Osteocyte (in vitro differentiated cells): ENCODE data around the gene VWA3B. TPM values are rescaled to one million over a fixed set of nuclear protein-coding genes. Genes with fewer than 3 reads are reported as not detected.
"Not testable (repeated sequence)": the region's sequence is repeated elsewhere in the genome, so short reads cannot be mapped to it uniquely, and the experiment has no call there.

Experiments
- DNase-seq: peaks from one replicate; pipeline ENCODE4 v3.0.0; 2021; ENCODE audit warnings: mixed read lengths; ENCODE audit not compliant: unreplicated experiment; ENCODE audit errors: extremely low spot score
- H3K27ac Mint-ChIP-seq: one replicate; pipeline ENCODE4 v1.8.0; 2021; ENCODE audit warnings: mild to moderate bottlenecking, mixed read lengths; ENCODE audit not compliant: unreplicated experiment
- H3K27me3 Mint-ChIP-seq: one replicate; pipeline ENCODE4 v1.8.0; 2021; ENCODE audit warnings: mixed read lengths; ENCODE audit not compliant: unreplicated experiment
- H3K36me3 Mint-ChIP-seq: one replicate; pipeline ENCODE4 v1.8.0; 2021; ENCODE audit warnings: mixed read lengths; ENCODE audit not compliant: unreplicated experiment
- H3K4me1 Mint-ChIP-seq: one replicate; pipeline ENCODE4 v1.8.0; 2021; ENCODE audit warnings: mixed read lengths; ENCODE audit not compliant: unreplicated experiment
- H3K4me3 Mint-ChIP-seq: one replicate; pipeline ENCODE4 v1.8.0; 2021; ENCODE audit warnings: mild to moderate bottlenecking, moderate library complexity, mixed read lengths; ENCODE audit not compliant: unreplicated experiment
- H3K9me3 Mint-ChIP-seq: one replicate; pipeline ENCODE4 v1.8.0; 2021; ENCODE audit warnings: mixed read lengths; ENCODE audit not compliant: unreplicated experiment
- total RNA-seq: library from RNA; stranded (reverse); gene quantifications from 2 replicates; pipeline ENCODE4 v1.2.1, GENCODE V29; 2021
- TF ChIP-seq, protein P1 (sequence below): fragments of 200-600 bp; sonication (generic); IDR thresholded peaks from 2 replicates; pipeline ENCODE4 v1.5.0; 2021; ENCODE audit warnings: antibody characterized with exemption, mild to moderate bottlenecking, moderate library complexity

Gene VWA3B
- total RNA-seq, 1 donor from 2014 or later = not detected

DNA sequence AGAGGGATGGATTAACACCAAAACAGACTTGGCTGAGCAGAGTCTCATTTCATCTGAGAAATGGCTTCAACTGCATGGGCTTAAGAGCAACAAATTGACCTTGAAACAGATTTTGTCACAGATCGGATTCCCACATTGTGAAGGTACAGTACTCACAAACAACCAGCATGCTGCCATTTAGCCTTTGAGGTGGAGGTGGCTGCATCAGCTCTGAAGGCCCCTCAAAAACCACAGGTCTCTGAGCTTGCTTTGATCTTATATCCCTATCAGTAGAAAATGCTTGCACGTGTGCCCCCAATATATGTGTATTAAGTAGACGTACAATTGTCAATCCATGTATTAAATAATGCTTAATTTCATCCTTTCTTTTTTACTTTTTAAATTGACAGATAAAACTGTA is 6.2 kb downstream of the VWA3B start:
- TF ChIP-seq, protein P1, sequence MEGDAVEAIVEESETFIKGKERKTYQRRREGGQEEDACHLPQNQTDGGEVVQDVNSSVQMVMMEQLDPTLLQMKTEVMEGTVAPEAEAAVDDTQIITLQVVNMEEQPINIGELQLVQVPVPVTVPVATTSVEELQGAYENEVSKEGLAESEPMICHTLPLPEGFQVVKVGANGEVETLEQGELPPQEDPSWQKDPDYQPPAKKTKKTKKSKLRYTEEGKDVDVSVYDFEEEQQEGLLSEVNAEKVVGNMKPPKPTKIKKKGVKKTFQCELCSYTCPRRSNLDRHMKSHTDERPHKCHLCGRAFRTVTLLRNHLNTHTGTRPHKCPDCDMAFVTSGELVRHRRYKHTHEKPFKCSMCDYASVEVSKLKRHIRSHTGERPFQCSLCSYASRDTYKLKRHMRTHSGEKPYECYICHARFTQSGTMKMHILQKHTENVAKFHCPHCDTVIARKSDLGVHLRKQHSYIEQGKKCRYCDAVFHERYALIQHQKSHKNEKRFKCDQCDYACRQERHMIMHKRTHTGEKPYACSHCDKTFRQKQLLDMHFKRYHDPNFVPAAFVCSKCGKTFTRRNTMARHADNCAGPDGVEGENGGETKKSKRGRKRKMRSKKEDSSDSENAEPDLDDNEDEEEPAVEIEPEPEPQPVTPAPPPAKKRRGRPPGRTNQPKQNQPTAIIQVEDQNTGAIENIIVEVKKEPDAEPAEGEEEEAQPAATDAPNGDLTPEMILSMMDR = no peak
- H3K27me3 Mint-ChIP-seq = peaks cover 22% of the 10 kb centered on the region
- no peaks in the 10 kb centered on the region for H3K36me3 Mint-ChIP-seq
- no peak overlapping the region for H3K27ac Mint-ChIP-seq
- no peak overlapping the region for H3K4me3 Mint-ChIP-seq
- H3K4me1 Mint-ChIP-seq = no peaks in the 10 kb centered on the region
- peaks cover 26% of the 10 kb centered on the region for H3K9me3 Mint-ChIP-seq
- no peak for DNase-seq

DNA sequence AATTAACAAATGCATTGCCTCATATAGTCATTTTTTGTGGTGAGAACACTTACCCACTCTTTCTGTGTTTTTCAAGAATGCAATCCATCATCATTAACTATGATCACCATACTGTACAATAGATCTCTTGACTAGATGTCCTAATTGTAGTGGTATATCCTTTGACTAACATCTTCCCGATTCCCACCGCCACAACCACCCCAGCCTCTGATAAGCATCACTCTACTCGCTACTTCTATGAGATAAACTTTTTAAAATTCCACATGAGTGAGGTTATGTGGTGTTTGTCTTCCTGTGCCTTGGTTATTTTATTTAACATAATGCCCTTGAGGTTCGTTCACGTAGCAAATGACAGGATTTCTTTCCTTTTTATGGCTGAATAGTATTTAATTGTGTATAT is 6.6 kb downstream of the VWA3B start:
- H3K9me3 Mint-ChIP-seq = peaks cover 26% of the 10 kb centered on the region

DNA sequence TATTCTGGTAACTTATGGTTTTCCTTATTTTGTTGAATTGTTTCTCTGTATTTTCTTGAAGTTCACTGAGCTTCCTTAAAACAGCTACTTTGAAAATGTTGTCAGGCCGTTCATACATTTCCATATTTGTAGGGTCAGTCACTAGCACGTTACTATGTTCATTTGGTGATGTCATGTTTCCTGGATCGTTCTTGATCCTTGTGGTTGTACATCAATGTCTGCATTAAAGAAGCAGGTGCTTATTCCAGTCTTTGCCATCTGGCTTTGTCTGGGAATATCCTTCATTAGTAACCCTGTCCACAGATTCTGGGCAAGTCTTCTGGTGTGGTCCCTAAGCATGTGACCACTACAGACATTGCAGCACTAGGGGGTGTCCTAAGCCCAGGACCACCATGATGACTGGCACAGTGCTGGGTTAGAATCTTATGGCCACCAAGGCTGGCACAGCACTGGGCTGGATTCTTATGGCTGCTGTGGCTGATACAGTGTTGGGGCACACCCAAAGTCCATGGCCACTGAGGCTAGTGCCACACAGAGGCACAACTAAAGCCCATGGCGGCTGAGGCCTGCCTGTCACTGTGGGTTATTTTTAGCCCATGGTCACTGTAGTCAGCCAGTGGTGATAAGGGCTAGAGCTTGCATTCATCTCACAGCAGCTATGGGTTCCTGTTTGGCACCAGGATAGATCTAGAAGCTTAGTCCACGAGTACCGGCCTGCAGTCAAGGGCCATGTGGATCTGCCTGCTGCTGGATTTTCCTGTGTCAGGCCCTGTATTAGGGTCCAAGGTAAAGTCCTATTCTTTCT is 13.2 kb downstream of the VWA3B start:
- H3K27me3 Mint-ChIP-seq = peaks cover 3% of the 10 kb centered on the region
- no peak for DNase-seq
- H3K36me3 Mint-ChIP-seq = no peaks in the 10 kb centered on the region
- no peak overlapping the region for H3K4me3 Mint-ChIP-seq
- no peak overlapping the region for H3K27ac Mint-ChIP-seq
- no peaks in the 10 kb centered on the region for H3K4me1 Mint-ChIP-seq
- TF ChIP-seq, protein P1 = no peak
- peaks cover 33% of the 10 kb centered on the region for H3K9me3 Mint-ChIP-seq

More for the DNA sequence above, 6.6 kb downstream of the VWA3B start:
- no peaks in the 10 kb centered on the region for H3K4me1 Mint-ChIP-seq
- no peak overlapping the region for H3K27ac Mint-ChIP-seq
- TF ChIP-seq, protein P1 = no peak
- no peaks in the 10 kb centered on the region for H3K36me3 Mint-ChIP-seq
- H3K4me3 Mint-ChIP-seq = no peak overlapping the region
- DNase-seq = no peak
- peaks cover 17% of the 10 kb centered on the region for H3K27me3 Mint-ChIP-seq

DNA sequence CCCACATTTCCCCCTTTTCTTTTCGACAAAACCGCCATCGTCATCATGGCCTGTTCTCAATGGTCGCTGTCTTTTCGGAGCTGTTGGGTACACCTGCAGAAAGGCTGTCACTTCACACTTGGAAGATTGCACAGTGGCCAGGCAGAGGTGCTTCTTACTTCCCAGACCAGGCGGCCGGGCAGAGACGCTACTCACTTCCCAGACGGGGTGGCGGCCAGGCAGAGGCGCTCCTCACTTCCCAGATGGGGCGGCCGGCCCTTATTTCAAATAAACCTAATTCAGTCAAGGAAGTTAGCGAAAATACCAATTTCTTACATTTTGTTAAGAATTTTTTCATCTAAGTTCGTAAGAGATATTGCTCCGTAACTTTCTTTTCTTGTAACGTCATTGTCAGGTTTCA is 15.3 kb downstream of the VWA3B start:
- DNase-seq, H3K36me3 Mint-ChIP-seq, H3K4me1 Mint-ChIP-seq, H3K27me3 Mint-ChIP-seq, H3K27ac Mint-ChIP-seq, H3K4me3 Mint-ChIP-seq: not testable (repeated sequence)
- peaks cover 18% of the 10 kb centered on the region for H3K9me3 Mint-ChIP-seq

DNA sequence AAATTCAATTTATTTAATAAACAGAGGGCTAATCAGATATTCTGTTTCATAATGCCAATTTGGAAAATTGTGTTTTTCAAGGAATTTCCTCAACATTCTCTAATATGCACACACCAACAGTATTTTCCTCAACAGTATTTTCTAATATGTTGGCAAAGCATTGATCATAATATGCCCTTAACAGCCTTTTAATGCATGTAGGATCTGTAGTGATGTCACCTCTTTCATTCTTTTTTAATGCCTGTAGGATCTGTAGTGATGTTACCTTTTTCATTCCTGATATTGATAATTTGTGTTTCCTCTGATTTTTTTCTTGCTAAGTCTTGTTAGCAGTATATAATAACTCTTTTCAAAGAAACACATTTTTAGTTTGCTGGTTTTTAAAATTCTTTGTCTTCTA is 15.9 kb downstream of the VWA3B start:
- Mint-ChIP-seq H3K27me3 (peaks cover 14% of the 10 kb centered on the region), H3K4me1 (no peaks in the 10 kb centered on the region), H3K36me3 (no peaks in the 10 kb centered on the region), H3K9me3 (peaks cover 16% of the 10 kb centered on the region), H3K4me3 (no peak overlapping the region), H3K27ac (no peak overlapping the region)
- no peak for DNase-seq
- TF ChIP-seq, protein P1 = no peak
